H1 (cell line): ENCODE measurements around the gene CENPP. TPM values are rescaled to one million over a fixed set of nuclear protein-coding genes. Genes with fewer than 3 reads are reported as not detected.

Source experiments
- BCL11A ChIP-seq, 2 experiments: IDR thresholded peaks; one replicate each; pipeline ENCODE4 v1.6.1; 2011; ENCODE audit warnings: low read depth in 2 of 2, low read length in 2 of 2, mild to moderate bottlenecking in 2 of 2
- CBX5 ChIP-seq: fragments of 300-800, 300-1000 bp; sonication (generic); IDR thresholded peaks from 2 replicates; pipeline ENCODE4 v1.7.1; 2016; ENCODE audit warnings: antibody characterized with exemption, low read length, low read depth
- HDAC2 ChIP-seq, 2 experiments: fragments of 300-600 bp in 1 of 2; sonication (generic) in 1 of 2; IDR thresholded peaks; 2 replicates each; pipeline ENCODE4 v1.6.1; 2011 to 2012; ENCODE audit warnings: low read depth in 2 of 2, low read length in 2 of 2, mild to moderate bottlenecking in 2 of 2, moderate library complexity in 2 of 2, borderline replicate concordance in 1 of 2, inconsistent platforms in 1 of 2
- KDM1A ChIP-seq: fragments of 200-600, 300-600 bp; sonication (generic); IDR thresholded peaks from 2 replicates; pipeline ENCODE4 v1.7.1; 2016; ENCODE audit warnings: mild to moderate bottlenecking, low read length, borderline replicate concordance
- POU5F1 ChIP-seq: IDR thresholded peaks from 2 replicates; pipeline ENCODE4 v1.6.1; 2011; ENCODE audit warnings: low read depth, mild to moderate bottlenecking, low read length, moderate library complexity
- SAP30 ChIP-seq: fragments of 300-600 bp; sonication (generic); IDR thresholded peaks from 2 replicates; pipeline ENCODE4 v1.7.1; 2012; ENCODE audit warnings: low read length, moderate library complexity, mild to moderate bottlenecking, inconsistent platforms; ENCODE audit not compliant: insufficient read depth, insufficient replicate concordance
- SIN3A ChIP-seq, 2 experiments: IDR thresholded peaks in 1 of 2; conservative IDR thresholded peaks in 1 of 2; 2 replicates each; pipeline ENCODE4 v1.6.1; 2011 to 2012; ENCODE audit warnings: low read length in 2 of 2, improper control_type of control experiment in 1 of 2, low read depth in 1 of 2, mild to moderate bottlenecking in 1 of 2
- SP4 ChIP-seq: IDR thresholded peaks from 2 replicates; pipeline ENCODE4 v1.6.1; 2012; ENCODE audit warnings: low read length, inconsistent platforms
- polyA plus RNA-seq, 7 experiments: library from polyadenylated mRNA; depleted of rRNA in 3 of 7; stranded (reverse) in 5 of 7; unstranded in 2 of 7; fragments of >200 nt in 5 of 7; fragments of 200-250 nt in 2 of 7; gene quantifications; 1 replicate in 5 of 7; 2 replicates in 1 of 7; 4 replicates in 1 of 7; pipeline versions ENCODE4 v1.2.1 to v1.2.3, GENCODE V29; 2011 to 2013; ENCODE audit warnings: missing spikeins in 2 of 7, mixed read lengths in 2 of 7
- total RNA-seq: library from RNA; stranded (reverse); fragmentation: NEBNext Ultra II Directional; extraction: Animal tissue kit (Norgen Biotek cat#: 25700); gene quantifications from 2 replicates; pipeline ENCODE4 v1.2.1, GENCODE V29; 2021
- TF ChIP-seq, protein P1 (sequence below): fragments of 300-600 bp; sonication (generic); IDR thresholded peaks from 2 replicates; pipeline ENCODE4 v1.7.1; 2012; ENCODE audit warnings: low read length, moderate library complexity, mild to moderate bottlenecking, inconsistent platforms; ENCODE audit not compliant: insufficient replicate concordance

Gene CENPP
- total and polyA plus RNA-seq, 2 of the 8 experiments (the other 6 are each of a cell fraction or from before 2014, with no cell fraction given), result 2.7 to 10.8 TPM

GRCh38 chr9:92608909-92609445 is 283.2 kb downstream of the CENPP start (continued):
- TF ChIP-seq, protein P1, sequence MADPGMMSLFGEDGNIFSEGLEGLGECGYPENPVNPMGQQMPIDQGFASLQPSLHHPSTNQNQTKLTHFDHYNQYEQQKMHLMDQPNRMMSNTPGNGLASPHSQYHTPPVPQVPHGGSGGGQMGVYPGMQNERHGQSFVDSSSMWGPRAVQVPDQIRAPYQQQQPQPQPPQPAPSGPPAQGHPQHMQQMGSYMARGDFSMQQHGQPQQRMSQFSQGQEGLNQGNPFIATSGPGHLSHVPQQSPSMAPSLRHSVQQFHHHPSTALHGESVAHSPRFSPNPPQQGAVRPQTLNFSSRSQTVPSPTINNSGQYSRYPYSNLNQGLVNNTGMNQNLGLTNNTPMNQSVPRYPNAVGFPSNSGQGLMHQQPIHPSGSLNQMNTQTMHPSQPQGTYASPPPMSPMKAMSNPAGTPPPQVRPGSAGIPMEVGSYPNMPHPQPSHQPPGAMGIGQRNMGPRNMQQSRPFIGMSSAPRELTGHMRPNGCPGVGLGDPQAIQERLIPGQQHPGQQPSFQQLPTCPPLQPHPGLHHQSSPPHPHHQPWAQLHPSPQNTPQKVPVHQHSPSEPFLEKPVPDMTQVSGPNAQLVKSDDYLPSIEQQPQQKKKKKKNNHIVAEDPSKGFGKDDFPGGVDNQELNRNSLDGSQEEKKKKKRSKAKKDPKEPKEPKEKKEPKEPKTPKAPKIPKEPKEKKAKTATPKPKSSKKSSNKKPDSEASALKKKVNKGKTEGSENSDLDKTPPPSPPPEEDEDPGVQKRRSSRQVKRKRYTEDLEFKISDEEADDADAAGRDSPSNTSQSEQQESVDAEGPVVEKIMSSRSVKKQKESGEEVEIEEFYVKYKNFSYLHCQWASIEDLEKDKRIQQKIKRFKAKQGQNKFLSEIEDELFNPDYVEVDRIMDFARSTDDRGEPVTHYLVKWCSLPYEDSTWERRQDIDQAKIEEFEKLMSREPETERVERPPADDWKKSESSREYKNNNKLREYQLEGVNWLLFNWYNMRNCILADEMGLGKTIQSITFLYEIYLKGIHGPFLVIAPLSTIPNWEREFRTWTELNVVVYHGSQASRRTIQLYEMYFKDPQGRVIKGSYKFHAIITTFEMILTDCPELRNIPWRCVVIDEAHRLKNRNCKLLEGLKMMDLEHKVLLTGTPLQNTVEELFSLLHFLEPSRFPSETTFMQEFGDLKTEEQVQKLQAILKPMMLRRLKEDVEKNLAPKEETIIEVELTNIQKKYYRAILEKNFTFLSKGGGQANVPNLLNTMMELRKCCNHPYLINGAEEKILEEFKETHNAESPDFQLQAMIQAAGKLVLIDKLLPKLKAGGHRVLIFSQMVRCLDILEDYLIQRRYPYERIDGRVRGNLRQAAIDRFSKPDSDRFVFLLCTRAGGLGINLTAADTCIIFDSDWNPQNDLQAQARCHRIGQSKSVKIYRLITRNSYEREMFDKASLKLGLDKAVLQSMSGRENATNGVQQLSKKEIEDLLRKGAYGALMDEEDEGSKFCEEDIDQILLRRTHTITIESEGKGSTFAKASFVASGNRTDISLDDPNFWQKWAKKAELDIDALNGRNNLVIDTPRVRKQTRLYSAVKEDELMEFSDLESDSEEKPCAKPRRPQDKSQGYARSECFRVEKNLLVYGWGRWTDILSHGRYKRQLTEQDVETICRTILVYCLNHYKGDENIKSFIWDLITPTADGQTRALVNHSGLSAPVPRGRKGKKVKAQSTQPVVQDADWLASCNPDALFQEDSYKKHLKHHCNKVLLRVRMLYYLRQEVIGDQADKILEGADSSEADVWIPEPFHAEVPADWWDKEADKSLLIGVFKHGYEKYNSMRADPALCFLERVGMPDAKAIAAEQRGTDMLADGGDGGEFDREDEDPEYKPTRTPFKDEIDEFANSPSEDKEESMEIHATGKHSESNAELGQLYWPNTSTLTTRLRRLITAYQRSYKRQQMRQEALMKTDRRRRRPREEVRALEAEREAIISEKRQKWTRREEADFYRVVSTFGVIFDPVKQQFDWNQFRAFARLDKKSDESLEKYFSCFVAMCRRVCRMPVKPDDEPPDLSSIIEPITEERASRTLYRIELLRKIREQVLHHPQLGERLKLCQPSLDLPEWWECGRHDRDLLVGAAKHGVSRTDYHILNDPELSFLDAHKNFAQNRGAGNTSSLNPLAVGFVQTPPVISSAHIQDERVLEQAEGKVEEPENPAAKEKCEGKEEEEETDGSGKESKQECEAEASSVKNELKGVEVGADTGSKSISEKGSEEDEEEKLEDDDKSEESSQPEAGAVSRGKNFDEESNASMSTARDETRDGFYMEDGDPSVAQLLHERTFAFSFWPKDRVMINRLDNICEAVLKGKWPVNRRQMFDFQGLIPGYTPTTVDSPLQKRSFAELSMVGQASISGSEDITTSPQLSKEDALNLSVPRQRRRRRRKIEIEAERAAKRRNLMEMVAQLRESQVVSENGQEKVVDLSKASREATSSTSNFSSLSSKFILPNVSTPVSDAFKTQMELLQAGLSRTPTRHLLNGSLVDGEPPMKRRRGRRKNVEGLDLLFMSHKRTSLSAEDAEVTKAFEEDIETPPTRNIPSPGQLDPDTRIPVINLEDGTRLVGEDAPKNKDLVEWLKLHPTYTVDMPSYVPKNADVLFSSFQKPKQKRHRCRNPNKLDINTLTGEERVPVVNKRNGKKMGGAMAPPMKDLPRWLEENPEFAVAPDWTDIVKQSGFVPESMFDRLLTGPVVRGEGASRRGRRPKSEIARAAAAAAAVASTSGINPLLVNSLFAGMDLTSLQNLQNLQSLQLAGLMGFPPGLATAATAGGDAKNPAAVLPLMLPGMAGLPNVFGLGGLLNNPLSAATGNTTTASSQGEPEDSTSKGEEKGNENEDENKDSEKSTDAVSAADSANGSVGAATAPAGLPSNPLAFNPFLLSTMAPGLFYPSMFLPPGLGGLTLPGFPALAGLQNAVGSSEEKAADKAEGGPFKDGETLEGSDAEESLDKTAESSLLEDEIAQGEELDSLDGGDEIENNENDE, result no peak
- TF ChIP-seq HDAC2 (IDR thresholded peaks at IDR 0.05; ENCODE audit: borderline replicate concordance in 1 of 2, low read depth in 2 of 2, low read length in 2 of 2) (no peak), CBX5 (no peak), SIN3A (conservative IDR thresholded peaks at IDR 0.05 in 1 of 2, IDR thresholded peaks at IDR 0.05 in 1 of 2; ENCODE audit: low read depth in 1 of 2, low read length in 2 of 2) (no peak), KDM1A (no peak), SAP30 (no peak), BCL11A (IDR thresholded peaks at IDR 0.05; ENCODE audit: low read depth in 2 of 2, low read length in 2 of 2) (no peak), SP4 (no peak), POU5F1 (no peak)
